22Rv1 (cell line): Measurements from ENCODE around the gene NFE2L3.

Experiments used
- H3K27ac ChIP-seq: fragments of 450-650 bp; 2 replicates; pipeline ENCODE4 v1.5.1; 2017
- ZFX ChIP-seq: fragments of 450-650 bp; IDR thresholded peaks from 2 replicates; pipeline ENCODE4 v1.6.1; 2017; ENCODE audit warnings: antibody characterized with exemption, borderline replicate concordance
- TF ChIP-seq, protein P1 (sequence below): fragments of 450-650 bp; IDR thresholded peaks from 2 replicates; pipeline ENCODE4 v1.5.1; 2017; ENCODE audit warnings: mild to moderate bottlenecking

Gene NFE2L3

GRCh38 chr7:26197153-26198115 lies 45.4 kb downstream of the NFE2L3 start:
- H3K27ac ChIP-seq, result 0 out of 2 replicates have a peak overlapping the region, but pooled peaks have one; percentile 5
- TF ChIP-seq, protein P1, sequence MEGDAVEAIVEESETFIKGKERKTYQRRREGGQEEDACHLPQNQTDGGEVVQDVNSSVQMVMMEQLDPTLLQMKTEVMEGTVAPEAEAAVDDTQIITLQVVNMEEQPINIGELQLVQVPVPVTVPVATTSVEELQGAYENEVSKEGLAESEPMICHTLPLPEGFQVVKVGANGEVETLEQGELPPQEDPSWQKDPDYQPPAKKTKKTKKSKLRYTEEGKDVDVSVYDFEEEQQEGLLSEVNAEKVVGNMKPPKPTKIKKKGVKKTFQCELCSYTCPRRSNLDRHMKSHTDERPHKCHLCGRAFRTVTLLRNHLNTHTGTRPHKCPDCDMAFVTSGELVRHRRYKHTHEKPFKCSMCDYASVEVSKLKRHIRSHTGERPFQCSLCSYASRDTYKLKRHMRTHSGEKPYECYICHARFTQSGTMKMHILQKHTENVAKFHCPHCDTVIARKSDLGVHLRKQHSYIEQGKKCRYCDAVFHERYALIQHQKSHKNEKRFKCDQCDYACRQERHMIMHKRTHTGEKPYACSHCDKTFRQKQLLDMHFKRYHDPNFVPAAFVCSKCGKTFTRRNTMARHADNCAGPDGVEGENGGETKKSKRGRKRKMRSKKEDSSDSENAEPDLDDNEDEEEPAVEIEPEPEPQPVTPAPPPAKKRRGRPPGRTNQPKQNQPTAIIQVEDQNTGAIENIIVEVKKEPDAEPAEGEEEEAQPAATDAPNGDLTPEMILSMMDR, result no peak
- no peak for TF ChIP-seq ZFX

- TF ChIP-seq, protein P1, result peak; percentile 89
- TF ChIP-seq ZFX, result no peak
- H3K27ac ChIP-seq, result peak overlapping the region; percentile 99
Observed at GRCh38 chr7:26198133-26198780, 46.3 kb downstream of the NFE2L3 start.

DNA sequence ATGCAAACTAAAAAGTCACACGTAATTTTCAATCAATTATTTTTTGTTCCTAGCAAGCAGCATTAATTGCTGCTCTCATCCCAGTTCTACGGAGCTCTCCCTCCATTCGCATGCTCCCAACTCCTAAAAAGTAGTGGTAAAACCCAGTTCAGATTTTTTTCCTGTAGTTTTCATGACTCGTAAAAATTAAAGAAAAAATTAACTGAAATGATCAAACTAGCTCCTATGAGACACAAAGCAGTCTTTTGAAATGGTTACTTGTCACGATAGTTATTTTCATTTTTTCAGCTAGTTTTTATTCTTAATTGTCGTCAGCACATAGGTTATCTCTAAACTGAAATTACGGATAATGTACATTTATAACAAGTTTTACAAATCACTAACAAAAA lies 46.8 kb downstream of the NFE2L3 start:
- peak overlapping the region; percentile 99 for H3K27ac ChIP-seq
- TF ChIP-seq, protein P1, result no peak
- TF ChIP-seq ZFX, result no peak

- no peak for TF ChIP-seq ZFX
- TF ChIP-seq, protein P1, result no peak
- H3K27ac ChIP-seq, result peak overlapping the region; percentile 99
Observed at GRCh38 chr7:26199301-26200037, 47.5 kb downstream of the NFE2L3 start.

DNA sequence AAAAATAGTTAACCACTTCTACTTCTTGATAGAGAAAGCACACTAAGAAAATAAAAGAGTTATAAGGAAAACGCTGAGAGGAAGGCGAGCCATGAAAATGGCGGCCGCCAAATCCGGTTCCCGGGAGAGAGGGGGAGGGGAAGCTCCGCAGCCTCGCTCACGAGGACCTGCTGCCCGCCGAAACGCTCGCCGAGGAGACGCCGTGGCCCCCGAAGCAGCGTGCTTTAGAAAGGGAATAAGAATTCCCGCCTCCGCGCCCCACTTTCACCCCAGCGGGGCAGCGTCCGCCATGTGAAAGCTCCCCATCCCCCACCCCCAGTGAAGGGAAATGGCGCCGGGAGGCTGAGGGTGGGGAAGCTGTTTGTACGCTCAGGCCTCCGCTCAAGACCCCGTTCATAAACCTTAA lies 48.0 kb downstream of the NFE2L3 start:
- peak overlapping the region; percentile 99 for H3K27ac ChIP-seq
- no peak for TF ChIP-seq ZFX
- TF ChIP-seq, protein P1, result no peak

- peak within 1 kb of the TSS; percentile 99 for H3K27ac ChIP-seq
- TF ChIP-seq, protein P1, result no peak
- no peak for TF ChIP-seq ZFX
Observed at GRCh38 chr7:26200444-26201246, 48.6 kb downstream of the NFE2L3 start, which contains the start of gene HNRNPA2B1. TSS of gene HNRNPA2B1 (minus strand) at chr7:26200746. CDS start at chr7:26200577, 169 bp downstream.
